CD4-positive, alpha-beta T cell (primary cell): ENCODE measurements around the gene C6orf58. TPM values are rescaled to one million over a fixed set of nuclear protein-coding genes. Genes with fewer than 3 reads are reported as not detected.
"Not testable (repeated sequence)": the region's sequence is repeated elsewhere in the genome, so short reads cannot be mapped to it uniquely, and the experiment has no call there.

Experiments used
- ATAC-seq: fragments of 200-7000 bp; cut with Tn5 transposase; one replicate; pipeline ENCODE4 v1.10.0; 2022; ENCODE audit warnings: mild to moderate bottlenecking; ENCODE audit not compliant: poor library complexity
- CTCF ChIA-PET: fragments of 350-600 bp; sonication (Branson Sonifier 250); formaldehyde crosslinking; loops from one replicate; lab custom pipeline; 2021; ENCODE audit warnings: antibody characterized with exemption, inconsistent platforms; lab: Charles Lee
- POLR2A ChIA-PET: fragments of 350-600 bp; sonication (Branson Sonifier 250); formaldehyde crosslinking; loops from one replicate; lab custom pipeline; 2021; ENCODE audit warnings: antibody characterized with exemption, inconsistent platforms; lab: Charles Lee
- DNase-seq, 14 experiments: peaks; one replicate each; pipeline ENCODE4 v3.0.0-alpha.2; 2013 to 2020; ENCODE audit warnings: mixed read lengths in 2 of 14
- H3K27ac ChIP-seq, 2 donors: one replicate each; pipeline versions ENCODE4 v1.5.1 to v1.7.0; 2013; ENCODE audit warnings: low read length in 2 of 2, low read depth in 1 of 2, mild to moderate bottlenecking in 1 of 2
- H3K27me3 ChIP-seq, 2 experiments: 1 replicate in 1 of 2; 2 replicates in 1 of 2; pipeline versions ENCODE4 v1.6.1 to v1.7.0; 2013; ENCODE audit warnings: low read length in 2 of 2, control low read depth in 1 of 2, mild to moderate bottlenecking in 1 of 2, moderate library complexity in 1 of 2; ENCODE audit not compliant: insufficient read depth in 2 of 2, control insufficient read depth in 1 of 2
- H3K36me3 ChIP-seq: one replicate; pipeline ENCODE4 v1.6.1; 2013; ENCODE audit warnings: low read length, control low read depth; ENCODE audit not compliant: insufficient read depth
- H3K4me1 ChIP-seq: one replicate; pipeline ENCODE4 v1.6.1; 2013; ENCODE audit warnings: low read length, control low read depth; ENCODE audit not compliant: insufficient read depth
- H3K4me3 ChIP-seq: one replicate; pipeline ENCODE4 v1.5.1; 2013; ENCODE audit warnings: mild to moderate bottlenecking, low read length, moderate library complexity
- H3K9me3 ChIP-seq, 2 experiments: 1 replicate in 1 of 2; 2 replicates in 1 of 2; pipeline versions ENCODE4 v1.6.1 to v1.7.0; 2013; ENCODE audit warnings: low read length in 2 of 2, mild to moderate bottlenecking in 2 of 2, control low read depth in 1 of 2, moderate library complexity in 1 of 2; ENCODE audit not compliant: control insufficient read depth in 1 of 2, insufficient read depth in 1 of 2
- H3K27ac Mint-ChIP-seq: one replicate; pipeline ENCODE4 v1.8.0; 2020; ENCODE audit warnings: mixed read lengths
- H3K27me3 Mint-ChIP-seq: one replicate; pipeline ENCODE4 v1.8.0; 2021; ENCODE audit warnings: mixed read lengths
- H3K36me3 Mint-ChIP-seq: one replicate; pipeline ENCODE4 v1.8.0; 2021; ENCODE audit warnings: low read depth, mixed read lengths
- H3K4me1 Mint-ChIP-seq: one replicate; pipeline ENCODE4 v1.8.0; 2021; ENCODE audit warnings: low read depth, mixed read lengths
- H3K4me3 Mint-ChIP-seq: one replicate; pipeline ENCODE4 v1.8.0; 2020; ENCODE audit warnings: mild to moderate bottlenecking, mixed read lengths
- H3K9me3 Mint-ChIP-seq: one replicate; pipeline ENCODE4 v1.8.0; 2020; ENCODE audit warnings: mixed read lengths
- CTCF ChIP-seq: fragments of 200-600 bp; IDR thresholded peaks from one replicate; pipeline ENCODE4 v1.8.0; 2022; ENCODE audit warnings: antibody characterized with exemption, mild to moderate bottlenecking
- intact Hi-C, 2 experiments: fragments of 100-400 bp; cut with DNase I in 1 of 2; cut with micrococcal nuclease in 1 of 2; formaldehyde crosslinking; loops; one replicate each; pipeline versions ENCODE4 v1.15.1 to v1.9.0; 2023 to 2025; cut with DNase I, micrococcal nuclease
- total RNA-seq, 174 experiments: library from RNA in 2 of 174; stranded (reverse) in 2 of 174; gene quantifications; one replicate each; pipeline ENCODE4 v1.2.3 and lab custom pipeline; 2021 to 2026

C6orf58 gene
- total RNA-seq, 2 experiments from 2014 or later, result not detected

GRCh38 chr6:127589135-127589534 is 12.2 kb downstream of the C6orf58 start:
- H3K27me3 Mint-ChIP-seq, result peaks cover 8% of the 10 kb centered on the region

GRCh38 chr6:127590344-127590743 is 13.4 kb downstream of the C6orf58 start:
- Histone ChIP-seq H3K27ac (no peak overlapping the region), H3K27me3 (peaks cover 0 to 3% of the 10 kb centered on the region in 2 experiments), H3K4me1 (no peaks in the 10 kb centered on the region), H3K9me3 (peaks cover 0 to 5% of the 10 kb centered on the region in 2 experiments), H3K4me3 (no peak overlapping the region), H3K36me3 (no peaks in the 10 kb centered on the region)
- H3K4me1 Mint-ChIP-seq, result no peaks in the 10 kb centered on the region
- no peak overlapping the region for H3K4me3 Mint-ChIP-seq
- ChIA-PET POLR2A (no interaction called here), CTCF (no interaction called here)
- H3K27ac Mint-ChIP-seq, result no peak overlapping the region
- DNase-seq (no peak), ATAC-seq (no peak)
- intact Hi-C loops, result no loop called here
- H3K9me3 Mint-ChIP-seq, result no peaks in the 10 kb centered on the region
- no peak for TF ChIP-seq CTCF
- no peaks in the 10 kb centered on the region for H3K36me3 Mint-ChIP-seq
- H3K27me3 Mint-ChIP-seq, result peaks cover 8% of the 10 kb centered on the region

More at GRCh38 chr6:127589135-127589534, 12.2 kb downstream of the C6orf58 start:
- H3K27me3 ChIP-seq, result peaks cover 0 to 3% of the 10 kb centered on the region in 2 experiments
- no peak overlapping the region for H3K27ac ChIP-seq
- no peak for TF ChIP-seq CTCF
- H3K4me3 ChIP-seq, result no peak overlapping the region
- Mint-ChIP-seq H3K36me3 (no peaks in the 10 kb centered on the region), H3K4me1 (no peaks in the 10 kb centered on the region), H3K9me3 (no peaks in the 10 kb centered on the region), H3K27ac (no peak overlapping the region), H3K4me3 (no peak overlapping the region)
- no peak for ATAC-seq
- no peaks in the 10 kb centered on the region for H3K36me3 ChIP-seq
- DNase-seq, result no peak
- intact Hi-C loops, result no loop called here
- peaks cover 0 to 5% of the 10 kb centered on the region in 2 experiments for H3K9me3 ChIP-seq
- ChIA-PET POLR2A (no interaction called here), CTCF (no interaction called here)
- H3K4me1 ChIP-seq, result no peaks in the 10 kb centered on the region

GRCh38 chr6:127592964-127593363 is 16.0 kb downstream of the C6orf58 start:
- Histone ChIP-seq H3K4me1 (no peaks in the 10 kb centered on the region), H3K9me3 (peaks cover 0 to 5% of the 10 kb centered on the region in 2 experiments), H3K27ac (no peak overlapping the region), H3K27me3 (peaks cover 0 to 3% of the 10 kb centered on the region in 2 experiments), H3K36me3 (no peaks in the 10 kb centered on the region), H3K4me3 (no peak overlapping the region)
- Mint-ChIP-seq H3K27ac (no peak overlapping the region), H3K9me3 (no peaks in the 10 kb centered on the region), H3K36me3 (no peaks in the 10 kb centered on the region), H3K4me1 (no peaks in the 10 kb centered on the region), H3K4me3 (no peak overlapping the region), H3K27me3 (peaks cover 8% of the 10 kb centered on the region)
- ATAC-seq (no peak), DNase-seq (no peak)
- intact Hi-C loops, result no loop called here
- no peak for TF ChIP-seq CTCF
- POLR2A ChIA-PET, result no interaction called here
- CTCF ChIA-PET, result no interaction called here

GRCh38 chr6:127593456-127593855 is 16.5 kb downstream of the C6orf58 start:
- CTCF ChIA-PET, H3K36me3 Mint-ChIP-seq, H3K4me1 Mint-ChIP-seq, H3K27me3 ChIP-seq, H3K4me3 ChIP-seq, DNase-seq, H3K9me3 Mint-ChIP-seq, H3K4me3 Mint-ChIP-seq, H3K4me1 ChIP-seq, H3K27ac Mint-ChIP-seq, intact Hi-C loops, H3K27me3 Mint-ChIP-seq, POLR2A ChIA-PET, ATAC-seq, H3K36me3 ChIP-seq, H3K9me3 ChIP-seq, H3K27ac ChIP-seq: not testable (repeated sequence)
